WTC11 (cell line): Measurements from ENCODE around the gene KRT35.

Experiments used
- ELF4 ChIP-seq: sonication (generic); formaldehyde crosslinking; IDR thresholded peaks from 2 replicates; pipeline ENCODE4 v1.8.1; 2022; ENCODE audit warnings: low read depth, mild to moderate bottlenecking, moderate library complexity, missing genetic modification reagents
- TF ChIP-seq, protein P1 (sequence below): sonication (generic); formaldehyde crosslinking; IDR thresholded peaks from 2 replicates; pipeline ENCODE4 v1.8.0; 2022; ENCODE audit warnings: mild to moderate bottlenecking, missing genetic modification reagents
- TF ChIP-seq, protein P2 (sequence below): sonication (generic); formaldehyde crosslinking; IDR thresholded peaks from 2 replicates; pipeline ENCODE4 v1.8.1; 2022; ENCODE audit warnings: mild to moderate bottlenecking, moderate library complexity, missing genetic modification reagents
- TF ChIP-seq, protein P3 (sequence below): sonication (generic); formaldehyde crosslinking; IDR thresholded peaks from 2 replicates; pipeline ENCODE4 v1.8.0; 2022; ENCODE audit warnings: mild to moderate bottlenecking, missing genetic modification reagents
- TF ChIP-seq, protein P4 (sequence below): fragments of 200-600 bp; IDR thresholded peaks from 2 replicates; pipeline ENCODE4 v1.8.0; 2022; ENCODE audit warnings: antibody characterized with exemption

DNA sequence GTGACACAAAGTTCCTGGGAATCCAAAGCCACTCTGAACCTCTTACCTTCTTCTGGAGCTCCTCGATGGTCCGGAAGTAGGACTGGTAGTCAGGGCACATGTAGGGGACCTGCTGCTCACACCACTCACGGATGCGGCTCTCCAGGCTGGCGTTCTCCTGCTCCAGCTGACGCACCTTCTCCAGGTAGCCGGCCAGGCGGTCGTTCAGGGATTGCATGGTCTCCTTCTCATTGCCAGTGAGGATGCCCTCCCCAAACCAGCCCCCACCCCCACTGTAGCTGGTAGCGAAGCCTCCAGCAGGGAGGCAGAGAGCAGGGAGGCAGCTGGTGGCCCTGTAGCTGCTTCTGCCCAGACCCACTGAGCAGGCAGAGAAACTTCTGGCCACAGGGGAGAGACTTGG is 370 bp downstream of the KRT35 start:
- TF ChIP-seq, protein P1, sequence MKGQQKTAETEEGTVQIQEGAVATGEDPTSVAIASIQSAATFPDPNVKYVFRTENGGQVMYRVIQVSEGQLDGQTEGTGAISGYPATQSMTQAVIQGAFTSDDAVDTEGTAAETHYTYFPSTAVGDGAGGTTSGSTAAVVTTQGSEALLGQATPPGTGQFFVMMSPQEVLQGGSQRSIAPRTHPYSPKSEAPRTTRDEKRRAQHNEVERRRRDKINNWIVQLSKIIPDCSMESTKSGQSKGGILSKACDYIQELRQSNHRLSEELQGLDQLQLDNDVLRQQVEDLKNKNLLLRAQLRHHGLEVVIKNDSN: no peak
- TF ChIP-seq, protein P2, sequence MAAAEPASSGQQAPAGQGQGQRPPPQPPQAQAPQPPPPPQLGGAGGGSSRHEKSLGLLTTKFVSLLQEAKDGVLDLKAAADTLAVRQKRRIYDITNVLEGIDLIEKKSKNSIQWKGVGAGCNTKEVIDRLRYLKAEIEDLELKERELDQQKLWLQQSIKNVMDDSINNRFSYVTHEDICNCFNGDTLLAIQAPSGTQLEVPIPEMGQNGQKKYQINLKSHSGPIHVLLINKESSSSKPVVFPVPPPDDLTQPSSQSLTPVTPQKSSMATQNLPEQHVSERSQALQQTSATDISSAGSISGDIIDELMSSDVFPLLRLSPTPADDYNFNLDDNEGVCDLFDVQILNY (CRISPR knock-in tag): no peak
- TF ChIP-seq, protein P3, sequence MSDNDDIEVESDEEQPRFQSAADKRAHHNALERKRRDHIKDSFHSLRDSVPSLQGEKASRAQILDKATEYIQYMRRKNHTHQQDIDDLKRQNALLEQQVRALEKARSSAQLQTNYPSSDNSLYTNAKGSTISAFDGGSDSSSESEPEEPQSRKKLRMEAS: no peak
- TF ChIP-seq, protein P4, sequence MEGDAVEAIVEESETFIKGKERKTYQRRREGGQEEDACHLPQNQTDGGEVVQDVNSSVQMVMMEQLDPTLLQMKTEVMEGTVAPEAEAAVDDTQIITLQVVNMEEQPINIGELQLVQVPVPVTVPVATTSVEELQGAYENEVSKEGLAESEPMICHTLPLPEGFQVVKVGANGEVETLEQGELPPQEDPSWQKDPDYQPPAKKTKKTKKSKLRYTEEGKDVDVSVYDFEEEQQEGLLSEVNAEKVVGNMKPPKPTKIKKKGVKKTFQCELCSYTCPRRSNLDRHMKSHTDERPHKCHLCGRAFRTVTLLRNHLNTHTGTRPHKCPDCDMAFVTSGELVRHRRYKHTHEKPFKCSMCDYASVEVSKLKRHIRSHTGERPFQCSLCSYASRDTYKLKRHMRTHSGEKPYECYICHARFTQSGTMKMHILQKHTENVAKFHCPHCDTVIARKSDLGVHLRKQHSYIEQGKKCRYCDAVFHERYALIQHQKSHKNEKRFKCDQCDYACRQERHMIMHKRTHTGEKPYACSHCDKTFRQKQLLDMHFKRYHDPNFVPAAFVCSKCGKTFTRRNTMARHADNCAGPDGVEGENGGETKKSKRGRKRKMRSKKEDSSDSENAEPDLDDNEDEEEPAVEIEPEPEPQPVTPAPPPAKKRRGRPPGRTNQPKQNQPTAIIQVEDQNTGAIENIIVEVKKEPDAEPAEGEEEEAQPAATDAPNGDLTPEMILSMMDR: no peak
- no peak for TF ChIP-seq ELF4 (CRISPR knock-in tag)
